Peyer's patch (tissue), 4 donors: Measurements from ENCODE around the gene NRBF2.

Experiments used
- POLR2A ChIP-seq, 2 donors: fragments of 450-650 bp; IDR thresholded peaks; one replicate each; pipeline ENCODE4 v1.5.1; 2017; ENCODE audit warnings: antibody characterized with exemption in 2 of 2, mild to moderate bottlenecking in 2 of 2, moderate library complexity in 2 of 2
- TF ChIP-seq, protein P1 (sequence below), 6 experiments: fragments of 450-650 bp in 4 of 6; fragments of 200-600 bp in 2 of 6; sonication (generic) in 1 of 6; IDR thresholded peaks; one replicate each; pipeline ENCODE4 v1.5.1; 2017 to 2019; ENCODE audit warnings: antibody characterized with exemption in 6 of 6, mild to moderate bottlenecking in 3 of 6, moderate library complexity in 1 of 6

- TF ChIP-seq, protein P1, sequence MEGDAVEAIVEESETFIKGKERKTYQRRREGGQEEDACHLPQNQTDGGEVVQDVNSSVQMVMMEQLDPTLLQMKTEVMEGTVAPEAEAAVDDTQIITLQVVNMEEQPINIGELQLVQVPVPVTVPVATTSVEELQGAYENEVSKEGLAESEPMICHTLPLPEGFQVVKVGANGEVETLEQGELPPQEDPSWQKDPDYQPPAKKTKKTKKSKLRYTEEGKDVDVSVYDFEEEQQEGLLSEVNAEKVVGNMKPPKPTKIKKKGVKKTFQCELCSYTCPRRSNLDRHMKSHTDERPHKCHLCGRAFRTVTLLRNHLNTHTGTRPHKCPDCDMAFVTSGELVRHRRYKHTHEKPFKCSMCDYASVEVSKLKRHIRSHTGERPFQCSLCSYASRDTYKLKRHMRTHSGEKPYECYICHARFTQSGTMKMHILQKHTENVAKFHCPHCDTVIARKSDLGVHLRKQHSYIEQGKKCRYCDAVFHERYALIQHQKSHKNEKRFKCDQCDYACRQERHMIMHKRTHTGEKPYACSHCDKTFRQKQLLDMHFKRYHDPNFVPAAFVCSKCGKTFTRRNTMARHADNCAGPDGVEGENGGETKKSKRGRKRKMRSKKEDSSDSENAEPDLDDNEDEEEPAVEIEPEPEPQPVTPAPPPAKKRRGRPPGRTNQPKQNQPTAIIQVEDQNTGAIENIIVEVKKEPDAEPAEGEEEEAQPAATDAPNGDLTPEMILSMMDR (IDR thresholded peaks at IDR 0.05) = no peak
- no peak for TF ChIP-seq POLR2A (IDR thresholded peaks at IDR 0.05)
Measured at GRCh38 chr10:63197344-63198092, 64.4 kb downstream of the NRBF2 start.
